DND-41 (cell line): ENCODE measurements around the gene KCND3.

Experiments
- ATAC-seq: fragments of 200-7000 bp; cut with Tn5 transposase; 3 replicates; pipeline ENCODE4 v1.9.1; 2021; ENCODE audit warnings: low read depth; ENCODE audit not compliant: insufficient read depth
- DNase-seq: peaks from one replicate; pipeline ENCODE4 v3.0.0-alpha.2; 2020
- H2AFZ ChIP-seq: 2 replicates; pipeline ENCODE4 v1.6.0; 2012; ENCODE audit warnings: low read depth, low read length
- H3K27ac ChIP-seq: 2 replicates; pipeline ENCODE4 v1.5.1; 2012; ENCODE audit warnings: low read length, inconsistent platforms
- H3K27me3 ChIP-seq: fragments of 200-600 bp; sonication (generic); 2 replicates; pipeline ENCODE4 v1.6.0; 2012; ENCODE audit warnings: low read length, mild to moderate bottlenecking, inconsistent platforms; ENCODE audit not compliant: insufficient read depth, poor library complexity
- H3K36me3 ChIP-seq: 2 replicates; pipeline ENCODE4 v1.5.1; 2012; ENCODE audit warnings: low read length, inconsistent platforms; ENCODE audit not compliant: insufficient read depth
- H3K4me1 ChIP-seq: 2 replicates; pipeline ENCODE4 v1.5.1; 2012; ENCODE audit warnings: mild to moderate bottlenecking, low read length; ENCODE audit not compliant: insufficient read depth
- H3K4me2 ChIP-seq: 2 replicates; pipeline ENCODE4 v1.6.0; 2012; ENCODE audit warnings: mild to moderate bottlenecking, moderate library complexity, low read length, inconsistent platforms; ENCODE audit not compliant: insufficient read depth
- H3K4me3 ChIP-seq, 2 experiments: fragments of 200-600 bp in 1 of 2; shearing (Covaris generic) in 1 of 2; 2 replicates each; pipeline ENCODE4 v1.5.1; 2012 to 2016; ENCODE audit warnings: inconsistent platforms in 2 of 2, low read length in 2 of 2, mild to moderate bottlenecking in 2 of 2, low read depth in 1 of 2, moderate library complexity in 1 of 2
- H3K79me2 ChIP-seq: 2 replicates; pipeline ENCODE4 v1.6.0; 2012; ENCODE audit warnings: low read length, inconsistent platforms; ENCODE audit not compliant: insufficient read depth
- H3K9ac ChIP-seq: 2 replicates; pipeline ENCODE4 v1.6.0; 2012; ENCODE audit warnings: low read depth, mild to moderate bottlenecking, inconsistent platforms, low read length, moderate library complexity
- H3K9me3 ChIP-seq: 2 replicates; pipeline ENCODE4 v1.5.1; 2012; ENCODE audit warnings: low read length, moderate library complexity, mild to moderate bottlenecking, inconsistent platforms; ENCODE audit not compliant: insufficient read depth, severe bottlenecking
- H4K20me1 ChIP-seq: 2 replicates; pipeline ENCODE4 v1.6.0; 2012; ENCODE audit warnings: low read length; ENCODE audit not compliant: insufficient read depth
- EZH2 ChIP-seq: IDR thresholded peaks from 3 replicates; pipeline ENCODE4 v1.6.1; 2012; ENCODE audit warnings: borderline replicate concordance, low read depth, mild to moderate bottlenecking, moderate library complexity, low read length, inconsistent platforms; ENCODE audit not compliant: severe bottlenecking
- TF ChIP-seq, protein P1 (sequence below): IDR thresholded peaks from 2 replicates; pipeline ENCODE4 v1.5.1; 2012; ENCODE audit warnings: borderline replicate concordance, low read length, moderate library complexity, mild to moderate bottlenecking; ENCODE audit not compliant: poor library complexity, severe bottlenecking; ENCODE audit errors: extremely low read depth

KCND3 gene

DNA sequence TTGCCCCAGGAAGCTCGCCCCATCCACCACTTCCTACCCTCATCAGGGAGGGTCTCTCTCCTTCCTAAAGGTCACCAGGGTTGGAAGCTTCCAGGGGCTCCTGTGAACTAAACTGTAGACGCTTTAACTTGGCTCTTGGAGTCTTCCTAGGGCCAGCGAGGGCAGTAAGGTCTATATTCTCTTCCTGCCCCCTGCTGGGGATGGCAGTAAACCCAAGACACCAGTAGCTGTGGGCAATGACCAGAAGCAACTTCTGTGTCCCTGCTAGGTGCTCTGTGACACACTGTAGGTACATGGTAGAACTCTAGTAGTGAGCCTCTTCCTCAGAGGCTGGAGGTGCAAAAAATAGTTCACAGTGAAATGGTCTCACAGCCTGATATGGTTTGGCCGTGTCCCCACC, 30.0 kb downstream of the KCND3 start:
- TF ChIP-seq, protein P1, sequence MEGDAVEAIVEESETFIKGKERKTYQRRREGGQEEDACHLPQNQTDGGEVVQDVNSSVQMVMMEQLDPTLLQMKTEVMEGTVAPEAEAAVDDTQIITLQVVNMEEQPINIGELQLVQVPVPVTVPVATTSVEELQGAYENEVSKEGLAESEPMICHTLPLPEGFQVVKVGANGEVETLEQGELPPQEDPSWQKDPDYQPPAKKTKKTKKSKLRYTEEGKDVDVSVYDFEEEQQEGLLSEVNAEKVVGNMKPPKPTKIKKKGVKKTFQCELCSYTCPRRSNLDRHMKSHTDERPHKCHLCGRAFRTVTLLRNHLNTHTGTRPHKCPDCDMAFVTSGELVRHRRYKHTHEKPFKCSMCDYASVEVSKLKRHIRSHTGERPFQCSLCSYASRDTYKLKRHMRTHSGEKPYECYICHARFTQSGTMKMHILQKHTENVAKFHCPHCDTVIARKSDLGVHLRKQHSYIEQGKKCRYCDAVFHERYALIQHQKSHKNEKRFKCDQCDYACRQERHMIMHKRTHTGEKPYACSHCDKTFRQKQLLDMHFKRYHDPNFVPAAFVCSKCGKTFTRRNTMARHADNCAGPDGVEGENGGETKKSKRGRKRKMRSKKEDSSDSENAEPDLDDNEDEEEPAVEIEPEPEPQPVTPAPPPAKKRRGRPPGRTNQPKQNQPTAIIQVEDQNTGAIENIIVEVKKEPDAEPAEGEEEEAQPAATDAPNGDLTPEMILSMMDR = peak; percentile 10
- no peak for TF ChIP-seq EZH2
- Histone ChIP-seq H3K4me1 (no peaks in the 10 kb centered on the region), H3K4me2 (no peak overlapping the region), H3K79me2 (no peaks in the 10 kb centered on the region), H3K9me3 (no peaks in the 10 kb centered on the region), H3K27me3 (peaks cover 28% of the 10 kb centered on the region), H3K4me3 (no peak overlapping the region), H2AFZ (no peak overlapping the region), H3K9ac (no peak overlapping the region), H3K27ac (no peak overlapping the region), H4K20me1 (no peaks in the 10 kb centered on the region), H3K36me3 (no peaks in the 10 kb centered on the region)
- no peak for ATAC-seq
- DNase-seq = no peak

DNA sequence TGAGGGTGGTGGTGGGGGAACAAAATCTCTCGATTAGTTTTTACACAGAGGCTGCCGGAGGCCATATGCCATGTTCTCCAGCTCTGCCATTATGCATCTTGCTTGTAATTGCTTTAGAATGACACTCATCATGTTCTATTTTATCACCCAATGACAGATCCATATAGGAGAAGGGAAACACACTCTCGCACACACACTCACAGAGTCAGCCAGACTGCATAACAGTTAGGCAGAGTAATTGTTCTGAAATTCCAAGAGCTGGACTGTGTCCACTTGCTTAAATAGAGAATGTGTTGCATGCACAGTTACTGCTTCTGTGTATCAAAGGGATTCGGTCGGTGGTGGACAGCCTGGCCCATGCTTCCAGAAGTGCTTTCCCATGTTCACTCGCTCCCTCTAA, 30.6 kb downstream of the KCND3 start:
- Histone ChIP-seq H3K79me2 (no peaks in the 10 kb centered on the region), H3K9me3 (no peaks in the 10 kb centered on the region), H3K4me3 (no peak overlapping the region), H3K4me1 (no peaks in the 10 kb centered on the region), H3K4me2 (no peak overlapping the region), H2AFZ (no peak overlapping the region), H4K20me1 (no peaks in the 10 kb centered on the region), H3K36me3 (no peaks in the 10 kb centered on the region), H3K9ac (no peak overlapping the region), H3K27ac (no peak overlapping the region), H3K27me3 (peaks cover 22% of the 10 kb centered on the region)
- no peak for DNase-seq
- ATAC-seq = no peak
- TF ChIP-seq, protein P1 = no peak
- TF ChIP-seq EZH2 = no peak

DNA sequence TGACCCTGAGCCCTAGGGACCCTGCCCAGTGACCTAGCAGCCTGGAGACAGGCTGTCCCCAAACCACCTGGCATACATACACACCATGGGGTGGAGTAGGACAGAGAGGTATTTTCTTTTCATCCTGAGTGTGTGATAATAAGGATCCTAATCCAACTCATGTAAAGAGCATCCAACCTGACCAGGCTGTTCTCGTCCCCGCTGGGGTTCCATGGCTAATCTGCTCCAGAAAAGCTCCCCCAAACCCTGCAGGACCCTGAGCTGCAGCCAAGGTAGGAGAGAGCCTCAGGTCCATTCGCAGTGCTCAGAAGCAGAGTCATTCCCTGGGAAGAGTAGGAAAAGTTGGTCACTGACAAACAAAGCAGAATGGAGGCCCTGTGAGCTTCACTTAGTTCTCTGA, 31.4 kb downstream of the KCND3 start:
- Histone ChIP-seq H3K79me2 (no peaks in the 10 kb centered on the region), H3K9ac (no peak overlapping the region), H4K20me1 (no peaks in the 10 kb centered on the region), H3K27ac (no peak overlapping the region), H3K36me3 (no peaks in the 10 kb centered on the region), H3K9me3 (no peaks in the 10 kb centered on the region), H3K4me1 (no peaks in the 10 kb centered on the region), H3K27me3 (peaks cover 16% of the 10 kb centered on the region), H3K4me3 (no peak overlapping the region), H3K4me2 (no peak overlapping the region), H2AFZ (no peak overlapping the region)
- TF ChIP-seq, protein P1 = no peak
- TF ChIP-seq EZH2 = no peak
- ATAC-seq = no peak
- DNase-seq = no peak

DNA sequence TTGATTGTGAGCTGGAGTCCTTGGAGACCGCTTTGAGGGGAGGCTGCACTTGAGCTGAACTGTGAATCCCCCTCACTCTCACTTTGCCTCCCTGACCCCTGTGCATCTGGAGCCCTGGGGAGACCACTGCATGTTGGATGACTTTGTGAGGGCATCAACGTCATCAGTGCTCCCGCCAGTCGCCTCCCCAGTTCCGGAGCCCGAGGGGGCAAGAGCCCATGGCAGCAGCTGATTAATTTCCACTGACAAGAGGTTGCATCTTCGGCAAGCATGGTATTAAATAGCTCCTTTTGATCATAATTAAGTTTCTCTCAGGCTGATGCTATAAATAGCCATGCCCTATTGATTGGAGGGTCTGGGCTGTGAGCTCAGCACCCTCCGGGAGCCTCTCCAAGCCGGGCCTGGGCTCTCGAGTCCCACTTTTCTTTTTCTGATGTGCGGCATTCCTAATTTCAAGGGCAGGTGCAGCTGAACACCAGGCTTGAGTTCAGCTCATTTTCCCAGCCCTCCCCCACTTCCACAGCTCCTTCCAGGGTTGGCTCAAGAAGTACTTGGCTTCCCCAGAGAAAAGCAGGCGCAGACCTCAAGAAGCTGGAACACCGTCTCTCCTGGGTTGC, 33.2 kb downstream of the KCND3 start:
- TF ChIP-seq, protein P1 = no peak
- TF ChIP-seq EZH2 = no peak
- H2AFZ ChIP-seq = no peak overlapping the region
- H3K4me3 ChIP-seq = no peak overlapping the region
- H3K4me2 ChIP-seq = no peak overlapping the region
- no peaks in the 10 kb centered on the region for H3K9me3 ChIP-seq
- H3K9ac ChIP-seq = no peak overlapping the region
- ATAC-seq = no peak
- no peak overlapping the region for H3K27ac ChIP-seq
- H3K36me3 ChIP-seq = no peaks in the 10 kb centered on the region
- H3K27me3 ChIP-seq = peaks cover 9% of the 10 kb centered on the region
- H3K79me2 ChIP-seq = no peaks in the 10 kb centered on the region
- no peak for DNase-seq
- no peaks in the 10 kb centered on the region for H4K20me1 ChIP-seq
- H3K4me1 ChIP-seq = no peaks in the 10 kb centered on the region
